GM21528 (cell line): ENCODE data around the gene CHIC1.
A peak's percentile ranks its signal among the peaks of the same experiment; 100 is the strongest.
"Not testable (repeated sequence)": the region's sequence is repeated elsewhere in the genome, so short reads cannot be mapped to it uniquely, and the experiment has no call there.

Source experiments
- ATAC-seq: cut with Tn5 transposase; IDR thresholded peaks from one replicate; pipeline ENCODE4 v1.9.1; 2021; ENCODE audit warnings: mild to moderate bottlenecking, moderate library complexity; ENCODE audit not compliant: unreplicated experiment, low FRiP score

Gene CHIC1

GRCh38 chrX:73562984-73563737, at the start of gene CHIC1:
TSS of gene CHIC1 (plus strand) at chrX:73563197. CDS start at chrX:73563285, 88 bp downstream.
- ATAC-seq: peak; percentile 75

- not testable (repeated sequence) for ATAC-seq
Observed at GRCh38 chrX:73522823-73523222, 40.2 kb upstream of the CHIC1 start.

- no peak for ATAC-seq
Observed at GRCh38 chrX:73524906-73525305, 38.1 kb upstream of the CHIC1 start.

GRCh38 chrX:73525928-73526690, 36.9 kb upstream of the CHIC1 start:
- no peak for ATAC-seq

GRCh38 chrX:73531655-73532054, 31.3 kb upstream of the CHIC1 start:
- not testable (repeated sequence) for ATAC-seq

GRCh38 chrX:73556159-73556558, 6.8 kb upstream of the CHIC1 start:
- ATAC-seq: no peak

GRCh38 chrX:73561801-73562200, 1.2 kb upstream of the CHIC1 start:
- ATAC-seq: no peak

GRCh38 chrX:73562458-73562857, 539 bp upstream of the CHIC1 start:
- no peak for ATAC-seq

- ATAC-seq: peak; percentile 43
Observed at GRCh38 chrX:73563738-73564068, 706 bp downstream of the CHIC1 start.

- ATAC-seq: no peak
Observed at GRCh38 chrX:73577361-73577760, 14.4 kb downstream of the CHIC1 start.

GRCh38 chrX:73581002-73581628, 18.1 kb downstream of the CHIC1 start:
- ATAC-seq: no peak

GRCh38 chrX:73597758-73598157, 34.8 kb downstream of the CHIC1 start:
- ATAC-seq: not testable (repeated sequence)

GRCh38 chrX:73615022-73615421, 52.0 kb downstream of the CHIC1 start:
- ATAC-seq: no peak

- not testable (repeated sequence) for ATAC-seq
Observed at GRCh38 chrX:73641669-73642068, 78.7 kb downstream of the CHIC1 start.

- ATAC-seq: no peak
Observed at GRCh38 chrX:73647212-73647611, 84.2 kb downstream of the CHIC1 start.

GRCh38 chrX:73647632-73648322, 84.8 kb downstream of the CHIC1 start:
- ATAC-seq: no peak

GRCh38 chrX:73661322-73661721, 98.3 kb downstream of the CHIC1 start:
- ATAC-seq: not testable (repeated sequence)

GRCh38 chrX:73668779-73669178, 105.8 kb downstream of the CHIC1 start:
- no peak for ATAC-seq

GRCh38 chrX:73681408-73681807, 118.4 kb downstream of the CHIC1 start:
- ATAC-seq: no peak

GRCh38 chrX:73683236-73683859, 120.4 kb downstream of the CHIC1 start:
- no peak for ATAC-seq
